ENCODE data around the gene KLHDC4. TPM values are rescaled to one million over a fixed set of nuclear protein-coding genes. Genes with fewer than 3 reads are reported as not detected.

Gene KLHDC4
- total RNA-seq, 4 donors from 2014 or later = 39.4 to 125 (median 63.6) TPM

- Histone ChIP-seq H3K27me3 (no peaks in the 10 kb centered on the region), H3K4me3 (peak overlapping the region in 3 of 4 donors; percentile 24 to 32 (median 25)), H3K36me3 (no peaks in the 10 kb centered on the region), H3K9me3 (no peaks in the 10 kb centered on the region), H3K4me1 (peaks cover 0 to 19% (median 17%) of the 10 kb centered on the region in 4 donors), H3K27ac (peak overlapping the region; percentile 63 to 75 (median 72))
- TF ChIP-seq CTCF (IDR thresholded peaks at IDR 0.05) (no peak), POLR2A (IDR thresholded peaks at IDR 0.05) (no peak)
- peak; percentile 75 to 79 (median 76) for DNase-seq
Measured at GRCh38 chr16:87806641-87807546, 41.1 kb upstream of the KLHDC4 start.

GRCh38 chr16:87806261-87806640 lies 40.5 kb upstream of the KLHDC4 start:
- no peak for TF ChIP-seq POLR2A (IDR thresholded peaks at IDR 0.05)
- no peak for TF ChIP-seq CTCF (IDR thresholded peaks at IDR 0.05)
- Histone ChIP-seq H3K4me1 (peaks cover 0 to 19% (median 17%) of the 10 kb centered on the region in 4 donors), H3K9me3 (no peaks in the 10 kb centered on the region), H3K27ac (peak overlapping the region; percentile 63 to 75 (median 72)), H3K4me3 (peak overlapping the region in 3 of 4 donors; percentile 24 to 32 (median 25)), H3K27me3 (no peaks in the 10 kb centered on the region), H3K36me3 (no peaks in the 10 kb centered on the region)
- DNase-seq = no peak

- Histone ChIP-seq H3K9me3 (no peaks in the 10 kb centered on the region), H3K4me3 (no peak overlapping the region)
- no peak for TF ChIP-seq CTCF (IDR thresholded peaks at IDR 0.05)
- no peak for TF ChIP-seq POLR2A (IDR thresholded peaks at IDR 0.05)
Measured at GRCh38 chr16:87803385-87803784, 37.6 kb upstream of the KLHDC4 start.

GRCh38 chr16:87802670-87803069 lies 36.9 kb upstream of the KLHDC4 start:
- no peaks in the 10 kb centered on the region for H3K9me3 ChIP-seq
- no peak overlapping the region for H3K4me3 ChIP-seq
- TF ChIP-seq CTCF (IDR thresholded peaks at IDR 0.05) (no peak), POLR2A (IDR thresholded peaks at IDR 0.05) (no peak)
- no peaks in the 10 kb centered on the region for H3K36me3 ChIP-seq
- H3K4me1 ChIP-seq = peaks cover 0 to 18% (median 10%) of the 10 kb centered on the region in 4 donors
- DNase-seq = no peak
- no peaks in the 10 kb centered on the region for H3K27me3 ChIP-seq
- H3K27ac ChIP-seq = no peak overlapping the region

More at GRCh38 chr16:87803385-87803784, 37.6 kb upstream of the KLHDC4 start:
- Histone ChIP-seq H3K27ac (no peak overlapping the region), H3K27me3 (no peaks in the 10 kb centered on the region), H3K4me1 (peaks cover 0 to 18% (median 10%) of the 10 kb centered on the region in 4 donors), H3K36me3 (no peaks in the 10 kb centered on the region)
- DNase-seq = no peak

GRCh38 chr16:87801679-87802259 lies 36.0 kb upstream of the KLHDC4 start:
- Histone ChIP-seq H3K4me1 (peaks cover 0 to 10% (median 6%) of the 10 kb centered on the region in 4 donors), H3K4me3 (no peak overlapping the region), H3K27me3 (no peaks in the 10 kb centered on the region), H3K27ac (no peak overlapping the region), H3K36me3 (no peaks in the 10 kb centered on the region), H3K9me3 (no peaks in the 10 kb centered on the region)
- DNase-seq = no peak
- TF ChIP-seq POLR2A (IDR thresholded peaks at IDR 0.05) (no peak), CTCF (IDR thresholded peaks at IDR 0.05) (no peak)
